HepG2 (cell line): ENCODE data around the gene GRIN3B. TPM values are rescaled to one million over a fixed set of nuclear protein-coding genes. Genes with fewer than 3 reads are reported as not detected.

ENCODE experiments used
- TFE3 ChIP-seq: IDR thresholded peaks from 2 replicates; pipeline ENCODE4 v1.6.1; 2016
- ZNF367 ChIP-seq: sonication (generic); formaldehyde crosslinking; IDR thresholded peaks from 2 replicates; pipeline ENCODE4 v1.4.0; 2020; ENCODE audit warnings: missing genetic modification reagents, borderline replicate concordance
- ZNF558 ChIP-seq: sonication (generic); formaldehyde crosslinking; IDR thresholded peaks from 2 replicates; pipeline ENCODE4 v1.9.0; 2022; ENCODE audit warnings: mild to moderate bottlenecking, missing genetic modification reagents, borderline replicate concordance
- polyA plus RNA-seq, 8 experiments: library from polyadenylated mRNA; depleted of rRNA in 3 of 8; stranded (reverse) in 7 of 8; unstranded in 1 of 8; fragments of >200 nt; fragmentation: Illumina TruSeq in 4 of 8; extraction: Trizol in 4 of 8; gene quantifications; 2 replicates each; pipeline versions ENCODE4 v1.2.1 to v1.2.3, GENCODE V29; 2011 to 2016; ENCODE audit warnings: low read depth in 4 of 8, missing spikeins in 1 of 8, mixed read lengths in 1 of 8; ENCODE audit not compliant: insufficient read depth in 1 of 8
- total RNA-seq, 5 experiments: library from RNA; depleted of rRNA; stranded (reverse); fragments of >200 nt; fragmentation: Illumina TruSeq; extraction: Trizol; gene quantifications; 2 replicates each; pipeline ENCODE4 v1.2.3, GENCODE V29; 2016; ENCODE audit warnings: low read depth in 1 of 5
- TF ChIP-seq, protein P1 (sequence below): sonication (generic); formaldehyde crosslinking; IDR thresholded peaks from 2 replicates; pipeline ENCODE4 v1.4.0; 2020; ENCODE audit warnings: mild to moderate bottlenecking, missing genetic modification reagents, borderline replicate concordance

GRIN3B gene
- total and polyA plus RNA-seq, 2 of the 13 experiments (the other 11 are each of a cell fraction or from before 2014, with no cell fraction given) = 0.07 to 0.20 TPM

GRCh38 chr19:1008268-1009040 lies 8.2 kb downstream of the GRIN3B start (continued):
- TF ChIP-seq, protein P1, sequence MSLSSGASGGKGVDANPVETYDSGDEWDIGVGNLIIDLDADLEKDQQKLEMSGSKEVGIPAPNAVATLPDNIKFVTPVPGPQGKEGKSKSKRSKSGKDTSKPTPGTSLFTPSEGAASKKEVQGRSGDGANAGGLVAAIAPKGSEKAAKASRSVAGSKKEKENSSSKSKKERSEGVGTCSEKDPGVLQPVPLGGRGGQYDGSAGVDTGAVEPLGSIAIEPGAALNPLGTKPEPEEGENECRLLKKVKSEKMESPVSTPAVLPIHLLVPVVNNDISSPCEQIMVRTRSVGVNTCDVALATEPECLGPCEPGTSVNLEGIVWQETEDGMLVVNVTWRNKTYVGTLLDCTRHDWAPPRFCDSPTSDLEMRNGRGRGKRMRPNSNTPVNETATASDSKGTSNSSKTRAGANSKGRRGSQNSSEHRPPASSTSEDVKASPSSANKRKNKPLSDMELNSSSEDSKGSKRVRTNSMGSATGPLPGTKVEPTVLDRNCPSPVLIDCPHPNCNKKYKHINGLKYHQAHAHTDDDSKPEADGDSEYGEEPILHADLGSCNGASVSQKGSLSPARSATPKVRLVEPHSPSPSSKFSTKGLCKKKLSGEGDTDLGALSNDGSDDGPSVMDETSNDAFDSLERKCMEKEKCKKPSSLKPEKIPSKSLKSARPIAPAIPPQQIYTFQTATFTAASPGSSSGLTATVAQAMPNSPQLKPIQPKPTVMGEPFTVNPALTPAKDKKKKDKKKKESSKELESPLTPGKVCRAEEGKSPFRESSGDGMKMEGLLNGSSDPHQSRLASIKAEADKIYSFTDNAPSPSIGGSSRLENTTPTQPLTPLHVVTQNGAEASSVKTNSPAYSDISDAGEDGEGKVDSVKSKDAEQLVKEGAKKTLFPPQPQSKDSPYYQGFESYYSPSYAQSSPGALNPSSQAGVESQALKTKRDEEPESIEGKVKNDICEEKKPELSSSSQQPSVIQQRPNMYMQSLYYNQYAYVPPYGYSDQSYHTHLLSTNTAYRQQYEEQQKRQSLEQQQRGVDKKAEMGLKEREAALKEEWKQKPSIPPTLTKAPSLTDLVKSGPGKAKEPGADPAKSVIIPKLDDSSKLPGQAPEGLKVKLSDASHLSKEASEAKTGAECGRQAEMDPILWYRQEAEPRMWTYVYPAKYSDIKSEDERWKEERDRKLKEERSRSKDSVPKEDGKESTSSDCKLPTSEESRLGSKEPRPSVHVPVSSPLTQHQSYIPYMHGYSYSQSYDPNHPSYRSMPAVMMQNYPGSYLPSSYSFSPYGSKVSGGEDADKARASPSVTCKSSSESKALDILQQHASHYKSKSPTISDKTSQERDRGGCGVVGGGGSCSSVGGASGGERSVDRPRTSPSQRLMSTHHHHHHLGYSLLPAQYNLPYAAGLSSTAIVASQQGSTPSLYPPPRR (CRISPR knock-in tag) = no peak
- no peak for TF ChIP-seq ZNF367 (CRISPR knock-in tag)
- no peak for TF ChIP-seq ZNF558 (CRISPR knock-in tag)
- TF ChIP-seq TFE3 (CRISPR knock-in tag) = no peak
